Tibial nerve (tissue), 4 donors: ENCODE results near the gene CHTF8.

ENCODE experiments used
- EP300 ChIP-seq, 2 donors: sonication (generic); formaldehyde crosslinking; IDR thresholded peaks; one replicate each; pipeline ENCODE4 v1.6.1; 2017; ENCODE audit warnings: antibody characterized with exemption in 2 of 2, mild to moderate bottlenecking in 1 of 2
- POLR2A ChIP-seq, 2 donors: fragments of 450-650 bp; IDR thresholded peaks; one replicate each; pipeline ENCODE4 v1.6.1; 2017; ENCODE audit warnings: antibody characterized with exemption in 2 of 2, mild to moderate bottlenecking in 2 of 2, moderate library complexity in 2 of 2
- TF ChIP-seq, protein P1 (sequence below), 5 experiments: fragments of 200-600 bp in 3 of 5; fragments of 450-650 bp in 2 of 5; sonication (generic) in 3 of 5; IDR thresholded peaks; one replicate each; pipeline ENCODE4 v1.5.1; 2016 to 2019; ENCODE audit warnings: antibody characterized with exemption in 5 of 5, mild to moderate bottlenecking in 3 of 5, moderate library complexity in 2 of 5

- TF ChIP-seq, protein P1, sequence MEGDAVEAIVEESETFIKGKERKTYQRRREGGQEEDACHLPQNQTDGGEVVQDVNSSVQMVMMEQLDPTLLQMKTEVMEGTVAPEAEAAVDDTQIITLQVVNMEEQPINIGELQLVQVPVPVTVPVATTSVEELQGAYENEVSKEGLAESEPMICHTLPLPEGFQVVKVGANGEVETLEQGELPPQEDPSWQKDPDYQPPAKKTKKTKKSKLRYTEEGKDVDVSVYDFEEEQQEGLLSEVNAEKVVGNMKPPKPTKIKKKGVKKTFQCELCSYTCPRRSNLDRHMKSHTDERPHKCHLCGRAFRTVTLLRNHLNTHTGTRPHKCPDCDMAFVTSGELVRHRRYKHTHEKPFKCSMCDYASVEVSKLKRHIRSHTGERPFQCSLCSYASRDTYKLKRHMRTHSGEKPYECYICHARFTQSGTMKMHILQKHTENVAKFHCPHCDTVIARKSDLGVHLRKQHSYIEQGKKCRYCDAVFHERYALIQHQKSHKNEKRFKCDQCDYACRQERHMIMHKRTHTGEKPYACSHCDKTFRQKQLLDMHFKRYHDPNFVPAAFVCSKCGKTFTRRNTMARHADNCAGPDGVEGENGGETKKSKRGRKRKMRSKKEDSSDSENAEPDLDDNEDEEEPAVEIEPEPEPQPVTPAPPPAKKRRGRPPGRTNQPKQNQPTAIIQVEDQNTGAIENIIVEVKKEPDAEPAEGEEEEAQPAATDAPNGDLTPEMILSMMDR (IDR thresholded peaks at IDR 0.05): no peak
- TF ChIP-seq POLR2A (IDR thresholded peaks at IDR 0.05) (no peak), EP300 (IDR thresholded peaks at IDR 0.05) (no peak)
Observed at GRCh38 chr16:69157196-69157595, 24.8 kb upstream of the CHTF8 start.
